ENCODE results near the gene NXPH3. TPM values are rescaled to one million over a fixed set of nuclear protein-coding genes. Genes with fewer than 3 reads are reported as not detected.

Gene NXPH3
- total RNA-seq, 1 experiment from 2014 or later = 0.10 TPM

- Histone ChIP-seq H3K4me3 (replicated peaks in 1 of 2; ENCODE audit: low read depth in 1 of 2, low read length in 2 of 2) (no peak overlapping the region), H3K9me3 (ENCODE audit: control insufficient read depth in 1 of 2, insufficient read depth in 1 of 2, low read depth in 1 of 2, low read length in 2 of 2) (no peaks in the 10 kb centered on the region), H3K9me2 (ENCODE audit: insufficient read depth) (no peaks in the 10 kb centered on the region), H3K27ac (ENCODE audit: low read depth, low read length) (no peak overlapping the region), H3K4me2 (ENCODE audit: low read length) (no peak overlapping the region), H3K4me1 (ENCODE audit: control insufficient read depth in 1 of 2, insufficient read depth in 2 of 2, low read length in 2 of 2) (peaks cover 0 to 14% of the 10 kb centered on the region in 2 experiments; a peak in 2 of 4 replicates), H3K27me3 (ENCODE audit: insufficient read depth, low read length) (no peaks in the 10 kb centered on the region), H4K20me1 (ENCODE audit: insufficient read depth) (no peaks in the 10 kb centered on the region), H3K36me3 (ENCODE audit: control insufficient read depth in 1 of 2, insufficient read depth in 2 of 2, low read length in 2 of 2) (no peaks in the 10 kb centered on the region), H3K79me2 (ENCODE audit: insufficient read depth, low read length) (no peaks in the 10 kb centered on the region), H2AFZ (ENCODE audit: low read depth, low read length, poor library complexity, severe bottlenecking) (no peak overlapping the region), H3K9ac (ENCODE audit: low read length) (no peak overlapping the region)
- intact Hi-C loops (cut with micrococcal nuclease) = no loop called here
- DNase-seq (ENCODE audit: low read depth, low spot score) = no peak
- ATAC-seq = no peak
- TF ChIP-seq ZNF274 (IDR thresholded peaks at IDR 0.05; ENCODE audit: low read depth, low read length) = no peak
- TF ChIP-seq ZBTB33 (IDR thresholded peaks at IDR 0.05; ENCODE audit: extremely low read depth, insufficient replicate concordance, low read length) = no peak
- no peak for TF ChIP-seq ZFX (IDR thresholded peaks at IDR 0.05)
- no peak for TF ChIP-seq CEBPB (IDR thresholded peaks at IDR 0.05; ENCODE audit: low read depth)
- TF ChIP-seq YY1 (IDR thresholded peaks at IDR 0.05; ENCODE audit: extremely low read depth, insufficient replicate concordance, low read depth, low read length) = no peak
- TF ChIP-seq SRF (IDR thresholded peaks at IDR 0.05; ENCODE audit: low read depth) = no peak
- TF ChIP-seq SP1 (IDR thresholded peaks at IDR 0.05; ENCODE audit: low read depth) = no peak
- TF ChIP-seq REST (IDR thresholded peaks at IDR 0.05; ENCODE audit: low read depth) = no peak
- no TSS peak for BruUV-seq (replicated peaks)
- ChIA-PET RAD21 (ENCODE audit: low non-redundant PET in 1 of 2, low total read pairs in 2 of 2, uncharacterized antibody in 2 of 2, unreplicated experiment in 2 of 2) (no interaction called here), POLR2A (no interaction called here), CTCF (interaction anchor here (1.4 kb wide), 1 partner anchor 11 kb away, joined by 4 read pairs; no protein-coding TSS in a partner anchor)
Measured at GRCh38 chr17:49580981-49581647, 5.4 kb downstream of the NXPH3 start.

All from HCT116 (cell line).